Coronary artery (tissue), 2 donors: ENCODE results near the gene PGA3.
"Not testable (repeated sequence)": the region's sequence is repeated elsewhere in the genome, so short reads cannot be mapped to it uniquely, and the experiment has no call there.

ENCODE experiments used
- DNase-seq: peaks from one replicate; pipeline ENCODE4 v3.0.0-alpha.2; 2017; ENCODE audit warnings: low spot score
- H3K27ac ChIP-seq, 2 donors: fragments of 200-600 bp; sonication (generic); one replicate each; pipeline ENCODE4 v1.5.1; 2016 to 2019
- H3K4me3 ChIP-seq: fragments of 200-600 bp; sonication (generic); 2 replicates; pipeline ENCODE4 v1.5.1; 2016; ENCODE audit warnings: mild to moderate bottlenecking, moderate library complexity
- CTCF ChIP-seq: fragments of 200-600 bp; sonication (generic); IDR thresholded peaks from one replicate; pipeline ENCODE4 v1.5.1; 2019; ENCODE audit warnings: antibody characterized with exemption

Gene PGA3

DNA sequence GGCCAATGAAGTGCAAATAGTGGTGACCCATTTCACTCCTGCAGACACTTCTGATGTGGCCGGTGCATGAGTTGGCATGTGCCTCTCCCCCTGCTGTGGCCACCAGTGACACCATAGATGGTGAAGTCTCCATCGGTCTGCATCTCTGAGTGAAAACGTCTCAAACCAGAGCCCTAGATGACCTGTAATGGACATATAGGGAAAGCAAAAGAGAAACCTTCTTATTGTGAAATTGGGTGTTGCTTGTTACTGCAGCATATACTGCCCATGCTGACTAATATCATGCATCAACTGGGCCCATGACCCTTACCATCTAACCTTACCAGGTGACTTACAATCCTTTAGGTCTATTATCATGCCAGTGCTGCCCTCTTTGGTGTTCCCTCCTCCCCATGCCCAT, 30.4 kb upstream of the PGA3 start:
- TF ChIP-seq CTCF, result no peak
- no peak for DNase-seq
- no peak overlapping the region for H3K4me3 ChIP-seq
- H3K27ac ChIP-seq, result no peak overlapping the region

- Histone ChIP-seq H3K27ac (no peak overlapping the region), H3K4me3 (no peak overlapping the region)
- DNase-seq, result no peak
- TF ChIP-seq CTCF, result no peak
Observed at GRCh38 chr11:61173456-61173855, 29.9 kb upstream of the PGA3 start.

DNA sequence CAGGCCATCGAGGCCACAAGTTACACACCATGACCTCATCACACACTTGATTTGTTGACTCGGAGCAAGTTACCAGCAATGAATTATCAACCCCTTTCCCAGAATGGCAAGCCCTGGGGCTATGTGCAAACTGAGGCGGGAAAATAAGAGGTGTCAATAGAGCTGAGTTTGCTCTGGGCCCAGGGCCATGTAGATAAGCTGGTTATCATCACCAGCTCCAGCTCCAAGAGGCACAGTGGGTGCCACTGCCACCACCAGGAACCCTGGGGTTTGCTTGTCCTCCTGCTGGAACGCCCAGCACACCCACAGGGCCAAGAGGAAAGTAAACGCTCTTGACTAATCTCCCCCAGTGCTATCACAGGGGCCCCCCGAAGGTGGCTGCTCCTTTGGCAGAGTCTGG, 29.0 kb upstream of the PGA3 start:
- no peak overlapping the region for H3K27ac ChIP-seq
- no peak overlapping the region for H3K4me3 ChIP-seq
- no peak for DNase-seq
- no peak for TF ChIP-seq CTCF

DNA sequence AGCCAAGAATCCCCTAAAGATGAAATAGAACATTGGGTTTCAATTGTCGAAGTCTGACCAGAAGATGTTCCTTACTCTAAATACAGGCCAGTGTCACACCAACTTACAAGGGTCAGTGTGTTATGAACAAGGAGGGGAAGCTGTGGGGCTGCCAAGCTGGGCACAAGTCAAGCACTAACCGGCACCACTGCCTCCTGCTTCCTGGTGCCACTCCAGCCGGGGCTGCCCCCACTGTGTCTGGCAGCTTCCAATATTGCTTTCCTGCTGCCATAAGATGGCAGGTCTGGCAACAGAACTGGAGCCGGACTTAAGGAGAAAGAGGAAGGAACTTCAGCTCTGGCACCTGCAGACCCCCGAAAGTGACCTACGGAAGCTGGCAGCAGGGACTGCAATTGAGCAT, 28.4 kb upstream of the PGA3 start:
- no peak for DNase-seq
- Histone ChIP-seq H3K27ac (no peak overlapping the region), H3K4me3 (no peak overlapping the region)
- no peak for TF ChIP-seq CTCF

DNA sequence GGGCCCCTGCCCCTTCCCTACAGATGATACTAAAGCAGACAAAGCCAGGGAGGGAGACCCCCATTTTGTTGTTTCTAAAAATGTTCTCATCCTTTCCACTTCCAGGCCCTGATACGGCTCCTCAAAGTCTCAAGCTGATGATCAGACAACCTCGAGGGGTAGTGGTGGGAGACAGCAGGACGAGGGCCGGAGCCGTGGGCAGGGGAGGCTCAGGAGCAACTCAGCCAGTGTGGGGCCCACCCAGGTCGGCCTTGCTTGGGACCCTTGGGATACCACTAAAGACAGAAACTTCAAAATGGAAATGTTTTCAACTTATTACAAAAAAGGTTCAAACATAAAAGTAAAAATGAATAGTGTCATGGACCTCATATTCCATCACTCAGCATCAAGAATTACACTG, 26.9 kb upstream of the PGA3 start:
- DNase-seq, result no peak
- Histone ChIP-seq H3K27ac (no peak overlapping the region), H3K4me3 (no peak overlapping the region)
- no peak for TF ChIP-seq CTCF

- not testable (repeated sequence) for DNase-seq, H3K27ac ChIP-seq, H3K4me3 ChIP-seq
Observed at GRCh38 chr11:61180205-61180604, 23.1 kb upstream of the PGA3 start.

DNA sequence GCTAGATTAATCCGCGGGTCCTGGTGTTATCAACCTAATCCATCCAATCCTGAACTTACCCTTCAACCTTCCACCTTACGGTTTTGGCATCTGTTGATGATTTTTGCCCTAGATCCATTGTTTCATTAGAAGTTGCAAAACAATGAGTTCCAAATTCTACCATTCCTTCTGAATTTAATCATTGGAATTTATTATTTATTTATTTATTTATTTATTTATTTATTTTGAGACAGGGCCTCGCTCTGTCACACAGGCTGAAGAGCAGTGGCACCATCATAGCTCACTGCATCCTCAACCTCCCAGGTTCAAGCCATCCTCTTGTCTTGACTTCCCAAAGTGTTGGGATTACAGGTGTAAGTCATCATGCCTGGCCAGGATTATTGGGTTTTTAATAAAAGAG, 21.8 kb upstream of the PGA3 start:
- DNase-seq, result no peak
- Histone ChIP-seq H3K4me3 (no peak overlapping the region), H3K27ac (no peak overlapping the region)
- no peak for TF ChIP-seq CTCF

DNA sequence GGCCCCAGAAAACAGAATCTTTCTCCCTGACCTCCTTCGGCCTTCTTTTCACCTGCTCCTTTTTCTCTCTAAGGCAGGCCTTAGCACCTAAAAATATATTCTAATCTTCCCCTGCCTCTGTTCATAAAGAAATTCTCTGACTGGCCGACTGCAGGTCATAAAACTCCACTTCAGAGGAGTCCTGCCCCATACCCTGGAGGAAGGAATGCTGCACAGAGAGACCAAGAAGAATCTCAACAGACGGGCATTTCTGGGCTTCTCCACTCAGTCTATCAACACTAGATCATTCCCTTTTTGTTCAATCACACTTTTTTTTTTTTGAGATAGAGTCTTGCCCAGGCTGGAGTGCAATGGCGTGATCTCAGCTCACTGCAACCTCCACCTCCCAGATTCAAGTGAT, 19.7 kb upstream of the PGA3 start:
- no peak for TF ChIP-seq CTCF
- no peak overlapping the region for H3K27ac ChIP-seq
- DNase-seq, result no peak
- H3K4me3 ChIP-seq, result no peak overlapping the region
